HG03060 (cell line): Measurements from ENCODE around the gene ERLEC1.
"Not testable (repeated sequence)": the region's sequence is repeated elsewhere in the genome, so short reads cannot be mapped to it uniquely, and the experiment has no call there.

Source experiments
- ATAC-seq: cut with Tn5 transposase; IDR thresholded peaks from one replicate; pipeline ENCODE4 v1.9.1; 2021; ENCODE audit warnings: low read depth, moderate number of reproducible peaks; ENCODE audit not compliant: unreplicated experiment

The ERLEC1 gene

GRCh38 chr2:53828331-53828730, 41.5 kb downstream of the ERLEC1 start:
- no peak for ATAC-seq

GRCh38 chr2:53829273-53829979, 42.6 kb downstream of the ERLEC1 start:
- no peak for ATAC-seq

- not testable (repeated sequence) for ATAC-seq
Measured at GRCh38 chr2:53829980-53830290, 43.1 kb downstream of the ERLEC1 start.

GRCh38 chr2:53840580-53840979, 53.7 kb downstream of the ERLEC1 start:
- no peak for ATAC-seq

GRCh38 chr2:53841651-53842050, 54.8 kb downstream of the ERLEC1 start:
- ATAC-seq, result not testable (repeated sequence)

GRCh38 chr2:53842891-53843290, 56.0 kb downstream of the ERLEC1 start:
- no peak for ATAC-seq

- ATAC-seq, result no peak
Measured at GRCh38 chr2:53843595-53843994, 56.8 kb downstream of the ERLEC1 start.

GRCh38 chr2:53848062-53848461, 61.2 kb downstream of the ERLEC1 start:
- no peak for ATAC-seq

GRCh38 chr2:53851052-53851757, 64.4 kb downstream of the ERLEC1 start:
- ATAC-seq, result not testable (repeated sequence)

GRCh38 chr2:53852532-53852931, 65.7 kb downstream of the ERLEC1 start:
- no peak for ATAC-seq

GRCh38 chr2:53854678-53855077, 67.8 kb downstream of the ERLEC1 start:
- ATAC-seq, result no peak

- no peak for ATAC-seq
Measured at GRCh38 chr2:53856272-53856671, 69.4 kb downstream of the ERLEC1 start.

- ATAC-seq, result no peak
Measured at GRCh38 chr2:53859206-53860181, 72.7 kb downstream of the ERLEC1 start, which contains the start of gene GPR75. GPR75 (minus strand) TSS chr2:53859967; CDS start chr2:53854756, 5,211 bp downstream.

- no peak for ATAC-seq
Measured at GRCh38 chr2:53861824-53862223, 75.0 kb downstream of the ERLEC1 start.

GRCh38 chr2:53863538-53864227, 76.8 kb downstream of the ERLEC1 start:
- no peak for ATAC-seq

- no peak for ATAC-seq
Measured at GRCh38 chr2:53865264-53865663, 78.4 kb downstream of the ERLEC1 start.

- no peak for ATAC-seq
Measured at GRCh38 chr2:53865962-53866361, 79.1 kb downstream of the ERLEC1 start.

- ATAC-seq, result no peak
Measured at GRCh38 chr2:53867169-53867568, 80.3 kb downstream of the ERLEC1 start.

- ATAC-seq, result no peak
Measured at GRCh38 chr2:53867773-53868172, 80.9 kb downstream of the ERLEC1 start.
